Activated CD8-positive, alpha-beta memory T cell treated with anti-CD3 and anti-CD28 coated beads, Interleukin-2, amount 50 U/mL, for 24 hours (primary cell): Measurements from ENCODE around the gene MTCL1.

Experiments
- DNase-seq: peaks from one replicate; pipeline ENCODE4 v3.0.0-alpha.2; 2020; ENCODE audit errors: extremely low read depth

The MTCL1 gene

GRCh38 chr18:8713691-8714090 lies 8.3 kb downstream of the MTCL1 start:
- DNase-seq = no peak

- DNase-seq = no peak
Measured at GRCh38 chr18:8715599-8715998, 10.2 kb downstream of the MTCL1 start.

DNA sequence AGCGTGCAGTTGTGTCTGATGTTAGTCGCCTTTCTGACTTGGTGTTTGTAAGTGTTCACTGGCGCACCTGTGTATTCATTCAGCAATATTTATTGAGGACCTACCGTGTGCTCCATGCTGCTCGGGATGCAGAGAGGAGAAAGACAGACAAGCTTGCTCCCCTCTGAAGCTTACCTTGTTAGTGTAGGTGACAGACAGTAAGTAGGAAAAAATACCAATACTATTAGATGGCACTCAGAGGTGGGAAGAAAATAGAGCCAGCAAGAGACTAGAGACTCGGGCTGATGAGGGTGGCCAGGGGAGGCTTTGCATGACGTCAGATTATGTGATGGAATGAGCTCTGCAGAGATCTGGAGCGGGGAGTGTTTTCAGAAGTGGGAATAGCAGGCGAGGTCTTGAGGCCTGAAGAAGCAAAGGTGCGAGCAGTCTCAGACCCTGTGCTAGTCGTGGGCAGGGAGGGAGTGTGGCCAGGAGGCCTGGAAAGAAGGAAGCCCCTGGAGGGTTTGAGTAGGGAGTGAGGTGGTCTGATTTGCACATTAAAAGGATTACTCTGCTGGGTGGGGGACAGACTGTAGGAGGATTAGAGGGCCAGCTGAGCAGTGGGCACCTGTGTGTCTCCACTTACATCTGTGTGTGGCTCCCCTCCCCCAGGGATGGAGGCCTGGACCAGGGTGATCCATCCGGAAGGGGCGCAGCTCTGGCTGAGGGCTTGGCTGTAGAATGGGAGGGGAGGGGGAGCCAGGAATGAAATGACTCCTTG lies 11.8 kb downstream of the MTCL1 start:
- no peak for DNase-seq

GRCh38 chr18:8718401-8718913 lies 13.1 kb downstream of the MTCL1 start:
- no peak for DNase-seq

GRCh38 chr18:8719192-8719591 lies 13.8 kb downstream of the MTCL1 start:
- no peak for DNase-seq

DNA sequence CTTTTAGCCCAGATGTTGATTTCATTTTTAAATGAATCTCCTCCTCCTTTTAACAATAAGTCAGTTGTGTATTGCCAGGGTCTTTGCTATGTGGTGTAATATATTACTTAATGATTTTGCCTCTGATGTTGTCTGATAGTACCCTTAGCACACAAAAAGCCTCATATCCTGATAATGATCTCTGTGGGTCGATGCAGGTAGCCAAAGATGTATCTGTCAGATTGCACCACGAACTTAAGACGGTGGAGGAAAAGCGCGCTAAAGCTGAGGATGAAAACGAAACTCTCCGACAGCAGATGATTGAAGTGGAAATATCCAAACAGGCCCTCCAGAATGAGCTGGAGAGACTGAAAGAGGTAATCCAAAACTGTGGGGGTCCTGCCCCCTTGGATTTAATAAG lies 14.8 kb downstream of the MTCL1 start:
- no peak for DNase-seq

DNA sequence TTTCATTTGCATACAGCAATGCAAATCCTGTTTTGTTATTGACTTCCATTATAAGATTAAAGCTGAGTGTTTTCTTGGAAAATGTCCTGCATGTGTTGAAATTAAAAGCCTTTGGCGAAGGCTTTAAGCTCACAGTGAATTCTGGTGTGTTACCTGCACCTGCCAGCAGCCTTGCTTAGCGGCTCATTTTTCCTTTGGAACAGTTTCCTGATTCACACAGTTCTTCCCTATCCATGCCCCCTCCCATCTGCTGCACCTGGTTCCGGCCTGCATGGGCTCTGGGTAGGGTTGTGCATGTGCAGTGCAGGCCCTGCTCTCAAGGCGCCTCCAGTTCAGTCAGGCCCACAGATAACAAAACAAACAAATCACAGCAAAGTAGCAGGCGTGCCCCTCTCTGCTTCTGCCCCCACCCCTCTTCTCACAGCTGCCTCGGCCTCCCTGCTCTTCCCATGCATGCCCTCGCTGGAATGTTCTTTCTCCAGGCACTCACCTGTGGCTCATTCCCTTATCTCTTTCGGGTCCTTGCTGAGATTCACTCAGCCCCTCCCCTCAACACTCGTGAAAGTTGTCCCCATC lies 15.8 kb downstream of the MTCL1 start:
- no peak for DNase-seq

DNA sequence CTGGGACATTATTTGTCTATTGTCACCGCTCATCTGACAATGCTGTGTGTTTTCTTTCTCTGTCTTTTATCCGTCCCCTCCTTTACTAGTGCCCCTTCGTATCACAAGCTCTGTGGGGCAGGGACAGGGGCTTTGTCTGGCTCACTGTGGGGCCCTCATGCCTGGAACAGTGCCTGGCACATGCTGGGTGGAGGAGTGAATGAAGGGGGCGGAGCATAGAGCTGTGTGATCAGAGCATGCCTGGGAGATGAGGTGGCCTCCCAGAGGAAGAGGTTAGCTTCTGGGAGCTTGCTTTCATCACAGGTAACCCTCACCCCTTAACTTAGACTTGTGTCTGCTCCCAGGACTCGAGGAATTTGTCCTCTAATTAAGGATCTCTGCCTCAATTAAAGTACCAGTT lies 16.4 kb downstream of the MTCL1 start:
- no peak for DNase-seq

- DNase-seq = no peak
Measured at GRCh38 chr18:8722946-8723820, 17.8 kb downstream of the MTCL1 start.

DNA sequence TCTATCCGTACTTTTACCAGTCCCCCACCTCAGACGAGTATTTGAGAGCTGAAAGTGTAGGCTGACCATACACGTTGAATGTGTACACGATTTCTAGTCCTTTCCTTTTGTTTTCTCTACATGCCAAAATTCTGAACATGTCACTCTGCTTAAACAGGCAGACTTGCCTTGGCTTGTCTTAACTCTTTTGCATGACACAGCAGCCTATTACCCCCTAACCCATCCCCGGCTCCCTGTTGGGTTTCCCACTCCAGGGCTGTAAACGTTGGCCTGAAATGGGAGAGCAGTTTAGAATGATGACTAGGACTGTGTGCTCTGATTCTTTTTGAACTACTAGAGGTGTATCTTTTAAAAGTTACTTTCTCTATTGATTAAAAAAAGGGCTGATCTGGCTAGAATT lies 19.1 kb downstream of the MTCL1 start:
- no peak for DNase-seq

DNA sequence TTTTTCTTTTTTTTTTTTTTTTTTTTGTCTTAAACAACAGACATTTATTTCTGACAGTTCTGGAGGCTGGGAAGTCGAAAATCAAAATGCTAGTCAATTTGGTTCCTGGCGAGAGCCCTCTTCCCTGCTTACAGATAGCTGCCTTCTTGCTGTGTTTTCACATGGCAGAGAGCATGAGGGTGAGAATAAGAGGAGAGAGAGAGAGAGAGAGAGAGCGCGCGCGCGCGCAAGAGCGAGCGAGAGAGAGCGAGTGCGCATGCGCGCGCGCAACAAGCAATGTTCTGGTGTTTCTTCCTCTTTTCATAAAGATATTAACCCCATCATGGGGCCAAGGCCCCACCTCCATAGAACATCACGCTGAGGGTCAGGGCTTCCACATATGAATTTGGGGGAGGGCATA lies 20.9 kb downstream of the MTCL1 start:
- DNase-seq = no peak

DNA sequence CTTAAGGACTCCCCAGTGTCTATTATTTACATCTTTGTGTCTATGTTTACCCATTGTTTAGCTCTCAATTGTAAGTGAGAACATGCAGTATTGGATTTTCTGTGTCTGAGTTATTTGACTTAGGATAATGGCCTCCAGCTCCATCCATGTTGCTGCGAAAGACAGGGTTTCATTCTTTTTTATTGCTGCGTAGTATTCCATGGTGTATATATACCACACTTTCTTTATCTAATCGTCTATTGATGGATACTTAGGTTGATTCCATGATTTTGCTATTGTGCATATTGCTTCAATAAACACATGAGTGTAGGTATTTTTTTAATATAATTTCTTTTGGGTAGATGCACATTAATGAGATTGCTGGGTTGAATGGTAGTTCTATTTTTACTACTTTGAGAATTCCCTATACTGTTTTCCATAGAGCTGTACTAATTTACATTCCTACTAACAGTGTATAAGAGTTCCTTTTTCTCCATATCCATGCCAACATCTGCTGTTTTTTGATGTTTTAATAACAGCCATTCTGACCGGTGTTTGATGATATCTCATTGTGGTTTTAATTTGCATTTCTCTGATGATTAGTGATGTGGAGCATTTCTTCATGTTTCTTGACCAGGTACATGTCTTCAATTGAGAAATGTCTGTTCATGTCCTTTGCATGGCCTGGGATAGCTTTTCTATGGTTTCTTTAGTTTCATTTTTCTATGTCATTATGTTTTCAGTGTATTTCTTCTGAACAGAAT lies 21.8 kb downstream of the MTCL1 start:
- no peak for DNase-seq

DNA sequence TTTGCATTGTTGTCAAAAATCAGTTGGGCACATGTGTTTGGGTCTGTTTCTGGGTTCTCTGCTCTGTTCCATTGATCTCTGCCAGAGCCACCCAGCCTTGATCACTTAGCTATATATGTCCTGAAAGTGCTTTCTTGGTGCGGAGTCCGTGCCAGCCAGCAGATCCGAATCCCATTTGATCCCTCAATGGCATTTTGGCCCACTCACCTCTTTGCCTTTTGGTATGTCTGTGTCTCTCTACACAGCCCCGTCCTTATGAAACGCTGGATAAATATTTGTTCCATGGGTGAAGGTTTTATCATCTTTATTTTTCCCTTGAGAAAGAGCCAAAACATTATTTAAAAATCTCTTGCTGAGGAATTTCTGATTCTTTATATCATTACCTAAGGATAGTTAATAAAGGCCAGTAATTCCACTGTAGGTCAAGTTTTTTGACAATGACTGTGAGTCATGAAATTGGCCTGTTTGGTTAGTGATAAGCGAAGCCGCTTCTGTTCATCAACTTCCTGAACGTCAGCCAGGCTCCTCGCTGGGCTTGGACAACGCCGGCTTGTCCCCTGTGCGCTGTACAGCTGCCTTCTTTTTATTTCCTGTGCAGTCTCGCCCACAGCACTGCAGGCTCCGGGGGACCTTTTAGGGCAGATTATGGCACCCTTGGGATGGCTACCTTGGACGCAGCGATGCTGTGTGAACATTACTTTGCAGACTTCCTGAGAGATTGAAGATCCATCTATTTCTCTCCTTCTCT lies 24.9 kb downstream of the MTCL1 start:
- DNase-seq = no peak

DNA sequence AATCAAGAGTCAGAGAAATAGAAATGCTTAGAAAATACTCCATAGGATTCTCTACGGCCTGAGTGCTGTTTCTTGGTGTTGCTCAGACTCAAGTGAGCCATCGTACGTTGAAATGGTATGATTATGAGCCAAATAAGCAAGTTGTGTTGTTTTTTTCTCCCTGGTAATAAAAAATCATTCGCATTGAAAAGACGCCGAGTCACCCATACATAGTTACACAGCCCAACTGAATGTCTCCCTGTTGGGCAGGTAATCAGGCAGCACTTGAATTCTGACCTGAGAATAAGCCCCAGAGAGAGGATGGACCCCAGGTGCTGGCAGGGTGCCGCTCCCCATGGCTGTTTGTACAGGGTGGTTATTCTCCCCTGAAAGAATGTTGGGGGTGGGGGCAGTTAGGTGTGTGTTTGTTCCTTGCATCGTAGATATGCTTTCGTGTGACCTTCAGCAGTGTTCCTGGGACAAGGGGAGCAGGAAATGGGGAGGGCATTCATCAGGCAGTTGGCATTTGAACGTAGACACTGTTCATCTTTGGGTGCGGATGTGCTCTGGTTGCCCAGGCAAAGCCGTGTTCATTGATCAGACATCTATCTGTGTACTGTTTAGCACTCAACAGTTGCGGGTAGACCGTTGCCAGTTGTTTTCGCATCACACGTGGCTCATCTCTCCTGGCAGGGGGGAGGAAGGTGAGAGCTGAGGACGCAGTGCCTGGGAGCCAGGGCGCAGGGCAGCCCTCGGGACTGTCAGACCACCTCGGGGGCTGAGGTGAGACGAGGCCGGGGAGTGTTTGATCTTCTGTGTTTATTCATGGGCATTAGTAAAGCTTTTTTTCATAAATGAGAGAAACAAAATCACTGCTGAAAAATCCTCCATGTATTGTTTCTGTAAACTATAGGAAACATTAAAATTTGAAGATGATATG lies 27.3 kb downstream of the MTCL1 start:
- no peak for DNase-seq

GRCh38 chr18:8734496-8734895 lies 29.1 kb downstream of the MTCL1 start:
- DNase-seq = no peak

DNA sequence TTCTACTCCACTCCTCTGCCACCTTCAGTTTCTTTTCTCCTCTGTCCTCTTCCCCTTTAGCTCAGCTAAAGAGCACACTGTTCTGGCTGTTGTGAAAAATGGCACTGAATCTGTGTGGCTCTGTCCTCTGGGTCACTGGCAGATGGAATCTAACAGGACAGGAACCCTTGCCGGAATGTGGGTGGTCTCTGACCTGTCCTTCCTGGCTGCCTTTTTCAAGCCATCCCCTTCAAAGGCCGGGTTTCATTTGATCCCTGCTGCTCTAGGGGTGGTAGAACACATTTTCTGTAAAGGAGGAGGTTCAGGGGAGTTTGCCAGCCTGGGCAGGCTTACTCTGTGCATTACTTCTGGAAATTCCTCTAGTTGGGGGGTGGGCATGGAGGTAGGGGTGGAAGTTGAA lies 29.9 kb downstream of the MTCL1 start:
- DNase-seq = no peak

GRCh38 chr18:8741117-8741516 lies 35.8 kb downstream of the MTCL1 start:
- no peak for DNase-seq

DNA sequence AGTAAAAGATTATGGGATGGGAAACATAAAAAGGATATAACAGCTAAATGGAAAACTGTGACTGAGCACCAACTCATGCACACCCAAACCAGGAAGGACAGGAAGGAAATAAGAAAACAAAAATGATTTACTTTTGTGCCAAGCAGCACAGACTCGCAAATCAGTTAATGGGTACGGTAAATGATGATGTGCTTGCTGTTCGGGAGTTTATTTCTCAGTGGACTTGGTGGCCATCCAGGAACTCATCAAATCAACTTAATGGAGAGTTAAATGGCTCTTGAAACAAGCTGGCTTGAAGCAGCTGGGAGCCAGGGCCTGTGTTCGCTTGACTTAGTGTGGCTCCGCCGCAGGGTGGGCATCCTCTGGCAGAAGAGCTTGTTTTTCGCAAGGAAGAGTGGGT lies 36.2 kb downstream of the MTCL1 start:
- no peak for DNase-seq

DNA sequence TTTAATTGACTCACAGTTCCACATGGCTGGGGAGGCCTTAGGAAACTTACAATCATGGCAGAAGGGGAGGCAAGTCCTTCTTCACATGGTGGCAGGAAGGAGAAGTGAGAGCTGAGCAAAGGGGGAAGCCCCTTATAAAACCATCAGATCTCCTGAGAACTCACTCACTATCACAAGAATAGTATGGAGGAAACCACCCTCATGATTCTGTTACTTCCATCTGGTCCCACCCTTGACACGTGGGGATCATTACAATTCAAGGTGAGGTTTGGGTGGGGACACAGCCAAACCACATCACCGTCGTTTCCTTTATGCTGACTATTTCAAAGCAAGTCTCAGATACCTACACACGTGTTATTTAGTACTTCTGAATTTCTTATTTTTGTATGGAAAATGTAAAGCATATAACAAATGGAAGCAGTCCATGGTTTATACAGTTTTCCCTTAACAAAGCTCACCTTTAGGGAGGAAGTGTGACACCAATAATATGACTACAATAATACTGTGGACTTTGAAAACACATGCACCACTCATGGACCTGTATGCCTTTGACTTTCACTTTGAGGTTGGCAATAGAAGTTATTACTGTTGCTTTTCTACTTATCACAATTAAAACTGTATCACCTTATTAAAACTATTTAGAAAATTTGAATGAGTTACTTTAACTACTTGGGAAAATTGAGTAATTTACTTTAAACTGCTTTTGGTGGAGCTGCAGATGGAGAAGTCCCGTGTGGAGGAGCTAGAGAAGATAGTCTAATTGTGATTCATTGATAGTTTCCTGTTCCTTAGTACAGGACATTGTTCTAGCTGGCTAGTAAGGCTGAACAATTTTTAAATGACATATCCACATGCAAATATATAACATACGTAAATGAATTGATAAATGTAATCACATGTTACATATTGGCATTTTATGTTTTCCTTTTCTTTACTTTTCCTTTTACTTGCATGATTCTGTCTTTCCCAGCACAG lies 37.3 kb downstream of the MTCL1 start:
- no peak for DNase-seq
